Neutrophil (primary cell): ENCODE data around the gene TNIK.

Source experiments
- H3K27ac ChIP-seq: fragments of 200-600 bp; sonication (generic); 2 replicates; pipeline ENCODE4 v1.5.1; 2016; ENCODE audit warnings: mild to moderate bottlenecking, moderate library complexity
- H3K27me3 ChIP-seq: fragments of 200-600 bp; sonication (generic); 2 replicates; pipeline ENCODE4 v1.6.0; 2016; ENCODE audit warnings: mild to moderate bottlenecking
- H3K36me3 ChIP-seq: fragments of 200-600 bp; sonication (generic); 2 replicates; pipeline ENCODE4 v1.5.1; 2017
- H3K4me1 ChIP-seq, 2 experiments: fragments of 200-600 bp in 1 of 2; sonication (generic) in 1 of 2; 1 replicate in 1 of 2; 2 replicates in 1 of 2; pipeline versions ENCODE4 v1.5.1 to v1.6.1; 2013 to 2016; ENCODE audit warnings: low read depth in 1 of 2, low read length in 1 of 2, mild to moderate bottlenecking in 1 of 2, moderate library complexity in 1 of 2; ENCODE audit not compliant: control insufficient read depth in 1 of 2, insufficient read depth in 1 of 2
- H3K4me3 ChIP-seq, 2 experiments: fragments of 200-600 bp in 1 of 2; sonication (generic) in 1 of 2; 1 replicate in 1 of 2; 2 replicates in 1 of 2; pipeline ENCODE4 v1.5.1; 2013 to 2016; ENCODE audit warnings: low read depth in 1 of 2, low read length in 1 of 2, mild to moderate bottlenecking in 1 of 2, moderate library complexity in 1 of 2
- H3K9me3 ChIP-seq: fragments of 200-600 bp; sonication (generic); 2 replicates; pipeline ENCODE4 v1.5.1; 2016
- TF ChIP-seq, protein P1 (sequence below): fragments of 200-600 bp; sonication (generic); IDR thresholded peaks from 2 replicates; pipeline ENCODE4 v1.5.1; 2016; ENCODE audit warnings: antibody characterized with exemption

The TNIK gene

DNA sequence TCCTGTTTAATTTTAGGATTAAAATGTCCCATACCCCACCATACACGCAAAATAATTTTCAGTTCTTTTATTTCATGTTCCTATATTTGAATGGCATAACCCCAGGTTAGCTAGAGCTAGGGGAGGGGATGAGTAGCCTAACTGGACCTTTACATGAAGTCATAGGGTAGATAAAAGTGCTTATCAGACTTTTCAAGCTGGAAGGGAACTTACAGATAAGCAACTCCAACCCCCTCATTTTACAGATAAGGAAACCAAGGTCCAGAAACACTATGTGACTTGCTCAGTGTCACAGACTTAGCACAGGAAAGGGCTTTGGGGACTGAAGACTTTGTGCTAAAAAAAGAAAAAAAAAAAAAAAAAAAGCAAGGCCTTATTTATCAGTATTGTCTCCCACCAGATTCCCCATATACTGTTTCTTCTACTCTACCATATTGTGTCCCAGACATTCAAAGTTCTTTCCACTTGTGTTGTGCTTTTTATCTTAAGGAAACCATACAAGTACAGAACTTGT, 10.6 kb upstream of the TNIK start:
- Histone ChIP-seq H3K4me3 (no peak overlapping the region), H3K4me1 (no peaks in the 10 kb centered on the region), H3K9me3 (no peaks in the 10 kb centered on the region), H3K27me3 (no peaks in the 10 kb centered on the region), H3K36me3 (no peaks in the 10 kb centered on the region), H3K27ac (no peak overlapping the region)
- TF ChIP-seq, protein P1, sequence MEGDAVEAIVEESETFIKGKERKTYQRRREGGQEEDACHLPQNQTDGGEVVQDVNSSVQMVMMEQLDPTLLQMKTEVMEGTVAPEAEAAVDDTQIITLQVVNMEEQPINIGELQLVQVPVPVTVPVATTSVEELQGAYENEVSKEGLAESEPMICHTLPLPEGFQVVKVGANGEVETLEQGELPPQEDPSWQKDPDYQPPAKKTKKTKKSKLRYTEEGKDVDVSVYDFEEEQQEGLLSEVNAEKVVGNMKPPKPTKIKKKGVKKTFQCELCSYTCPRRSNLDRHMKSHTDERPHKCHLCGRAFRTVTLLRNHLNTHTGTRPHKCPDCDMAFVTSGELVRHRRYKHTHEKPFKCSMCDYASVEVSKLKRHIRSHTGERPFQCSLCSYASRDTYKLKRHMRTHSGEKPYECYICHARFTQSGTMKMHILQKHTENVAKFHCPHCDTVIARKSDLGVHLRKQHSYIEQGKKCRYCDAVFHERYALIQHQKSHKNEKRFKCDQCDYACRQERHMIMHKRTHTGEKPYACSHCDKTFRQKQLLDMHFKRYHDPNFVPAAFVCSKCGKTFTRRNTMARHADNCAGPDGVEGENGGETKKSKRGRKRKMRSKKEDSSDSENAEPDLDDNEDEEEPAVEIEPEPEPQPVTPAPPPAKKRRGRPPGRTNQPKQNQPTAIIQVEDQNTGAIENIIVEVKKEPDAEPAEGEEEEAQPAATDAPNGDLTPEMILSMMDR = no peak

DNA sequence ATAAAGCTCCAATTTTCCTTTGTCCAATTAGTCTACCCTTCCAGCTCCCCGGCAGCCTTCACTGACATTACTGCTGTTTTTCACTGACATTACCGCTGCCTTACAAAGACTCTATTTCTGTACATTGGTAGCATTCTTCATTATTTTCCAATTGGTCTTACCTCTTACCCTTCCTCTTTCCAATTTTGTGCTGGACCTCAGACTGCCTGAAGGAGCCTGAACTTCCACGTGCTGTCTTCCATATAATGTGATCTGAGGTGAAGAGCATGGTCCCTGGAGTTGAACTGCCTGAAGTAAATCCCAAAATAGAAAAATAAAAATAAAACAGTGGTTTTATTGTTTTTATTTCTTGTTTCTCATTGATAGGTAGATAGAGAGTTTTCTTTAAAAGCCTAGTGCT, 9.2 kb upstream of the TNIK start:
- Histone ChIP-seq H3K9me3 (no peaks in the 10 kb centered on the region), H3K27me3 (no peaks in the 10 kb centered on the region), H3K4me3 (no peak overlapping the region), H3K4me1 (no peaks in the 10 kb centered on the region), H3K36me3 (no peaks in the 10 kb centered on the region), H3K27ac (no peak overlapping the region)
- TF ChIP-seq, protein P1 = no peak

DNA sequence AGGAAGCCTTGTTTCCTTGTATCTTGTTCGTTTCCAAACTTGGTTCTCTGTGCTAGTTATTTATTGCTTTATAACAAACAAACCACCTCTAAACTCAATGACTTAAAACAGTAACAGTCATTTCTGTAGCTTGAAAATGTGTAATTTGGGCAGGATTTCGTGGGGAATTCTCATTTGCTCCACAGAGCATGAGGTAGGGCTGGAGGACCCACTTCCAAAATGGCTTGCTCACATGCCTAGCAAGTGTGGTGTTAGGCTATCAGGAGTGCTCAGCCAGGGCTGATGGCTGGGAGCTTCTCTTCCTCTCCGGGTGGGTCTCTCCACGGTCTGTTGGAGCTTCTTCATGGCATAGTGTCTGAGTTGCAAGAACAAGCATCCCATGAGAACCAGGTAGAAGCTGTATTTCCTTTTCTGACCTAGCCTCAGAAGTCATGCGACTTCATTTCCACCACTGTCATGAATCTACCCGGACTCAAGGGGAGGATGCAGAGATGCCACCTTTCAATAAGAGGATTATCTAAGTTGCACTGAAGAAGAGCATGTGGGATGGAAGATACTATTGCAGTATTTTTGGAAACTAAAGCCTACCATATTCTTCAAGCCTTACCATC, 8.2 kb upstream of the TNIK start:
- H3K9me3 ChIP-seq = no peaks in the 10 kb centered on the region
- peaks cover 8% of the 10 kb centered on the region for H3K27me3 ChIP-seq
- H3K4me1 ChIP-seq = no peaks in the 10 kb centered on the region
- TF ChIP-seq, protein P1 = no peak
- no peak overlapping the region for H3K27ac ChIP-seq
- no peaks in the 10 kb centered on the region for H3K36me3 ChIP-seq
- H3K4me3 ChIP-seq = no peak overlapping the region

DNA sequence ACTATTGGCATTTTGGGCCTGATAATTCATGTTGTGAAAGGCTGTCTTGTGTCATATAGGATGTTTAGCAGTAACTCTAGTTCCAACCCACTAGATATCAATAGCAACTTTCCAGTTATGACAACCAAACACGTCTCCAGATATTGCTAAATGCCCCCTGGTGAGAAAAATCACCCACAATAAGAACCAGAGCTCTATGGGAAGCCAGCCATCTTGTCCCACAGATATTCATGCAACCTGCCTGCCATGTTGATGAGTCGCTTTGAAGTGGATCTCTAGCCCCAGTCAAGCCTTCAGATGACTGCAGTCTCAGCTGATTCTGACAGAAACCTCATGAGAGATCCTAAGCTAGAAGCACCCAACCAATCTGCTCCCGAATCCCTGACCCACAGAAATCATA, 5.6 kb upstream of the TNIK start:
- no peaks in the 10 kb centered on the region for H3K36me3 ChIP-seq
- H3K9me3 ChIP-seq = no peaks in the 10 kb centered on the region
- TF ChIP-seq, protein P1 = no peak
- no peak overlapping the region for H3K4me3 ChIP-seq
- no peak overlapping the region for H3K27ac ChIP-seq
- peaks cover 35% of the 10 kb centered on the region for H3K27me3 ChIP-seq
- H3K4me1 ChIP-seq = peaks cover 6 to 9% of the 10 kb centered on the region in 2 experiments

DNA sequence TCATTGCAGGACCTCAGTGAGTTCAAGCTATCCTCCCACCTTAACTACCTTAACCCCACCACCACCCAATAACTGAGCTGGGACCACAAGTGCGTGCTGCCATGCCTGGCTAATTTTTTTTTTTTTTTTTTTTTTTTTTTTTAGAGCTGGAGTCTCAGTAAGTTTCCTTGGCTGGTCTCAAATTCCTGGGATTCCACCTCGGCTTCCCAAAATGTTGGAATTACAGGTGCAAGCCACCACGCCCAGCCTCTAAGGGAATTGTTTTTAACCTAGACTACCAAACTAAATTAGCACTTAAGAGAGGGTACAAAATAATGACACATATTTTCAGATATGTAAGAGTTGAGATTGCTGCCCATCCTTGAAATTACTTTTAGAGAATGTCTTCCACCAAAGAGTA, 4.3 kb upstream of the TNIK start:
- H3K4me1 ChIP-seq = peaks cover 11% of the 10 kb centered on the region in 2 experiments
- TF ChIP-seq, protein P1 = no peak
- peaks cover 44% of the 10 kb centered on the region for H3K27me3 ChIP-seq
- H3K4me3 ChIP-seq = no peak overlapping the region
- H3K36me3 ChIP-seq = no peaks in the 10 kb centered on the region
- no peaks in the 10 kb centered on the region for H3K9me3 ChIP-seq
- H3K27ac ChIP-seq = no peak overlapping the region
